ENCODE data around the gene PIP5K1C. TPM values are rescaled to one million over a fixed set of nuclear protein-coding genes. Genes with fewer than 3 reads are reported as not detected.
A peak's percentile ranks its signal among the peaks of the same experiment; 100 is the strongest.

Gene PIP5K1C
- total and polyA plus RNA-seq, 2 donors (not counting 1 experiment from before 2014, with no cell fraction given): 10.4 to 46.7 TPM

GRCh38 chr19:3606174-3606689 lies 94.0 kb downstream of the PIP5K1C start:
- Histone ChIP-seq H2AFZ (ENCODE audit: insufficient read depth, low read depth, low read length, poor library complexity, severe bottlenecking) (peak overlapping the region; percentile 84), H3K9ac (ENCODE audit: low read length) (peak overlapping the region; percentile 74), H3K9me3 (ENCODE audit: control extremely low read depth in 1 of 3, control insufficient read depth in 2 of 3, insufficient read depth in 1 of 3, low read length in 2 of 3) (peaks cover 0 to 25% (median 0%) of the 10 kb centered on the region in 3 donors), H3K4me3 (ENCODE audit: control extremely low read depth in 1 of 5, extremely low read depth in 1 of 5, insufficient read depth in 1 of 5, low read depth in 2 of 5, low read length in 4 of 5) (peak overlapping the region; percentile 49 to 71 (median 65)), H4K20me1 (ENCODE audit: control insufficient read depth, insufficient read depth, low read length, poor library complexity, severe bottlenecking) (no peaks in the 10 kb centered on the region), H3K27me3 (replicated peaks in 1 of 4; ENCODE audit: control extremely low read depth in 1 of 4, control insufficient read depth in 3 of 4, insufficient read depth in 4 of 4, low read length in 3 of 4) (peaks cover 0 to 4% (median 0%) of the 10 kb centered on the region in 4 experiments), H3K4me2 (replicated peaks; ENCODE audit: low read depth, low read length, poor library complexity, severe bottlenecking) (peak overlapping the region; percentile 97), H3K36me3 (replicated peaks in 1 of 2; ENCODE audit: control extremely low read depth in 1 of 2, control insufficient read depth in 1 of 2, extremely low read depth in 1 of 2, insufficient read depth in 2 of 2, low read length in 1 of 2) (peaks cover 0 to 6% of the 10 kb centered on the region in 2 experiments), H3K27ac (ENCODE audit: low read length in 2 of 2) (peak overlapping the region in 1 of 2 donors; percentile 55), H3K79me2 (ENCODE audit: control insufficient read depth, insufficient read depth, low read length) (peaks cover 7% of the 10 kb centered on the region), H3K4me1 (ENCODE audit: control insufficient read depth in 2 of 2, insufficient read depth in 2 of 2, low read length in 2 of 2) (peaks cover 36 to 49% of the 10 kb centered on the region in 2 donors)
- intact Hi-C loops (cut with micrococcal nuclease): loop anchor here (5.0 kb wide), 1 partner anchor 49 kb away; the partner anchor contains the start of gene MFSD12
- Mint-ChIP-seq H3K4me1 (peaks cover 21% of the 10 kb centered on the region), H3K27ac (no peak overlapping the region), H3K9me3 (ENCODE audit: insufficient read depth) (no peaks in the 10 kb centered on the region), H3K27me3 (no peaks in the 10 kb centered on the region), H3K4me3 (no peak overlapping the region)
- peak; percentile 47 for DNase-seq
- peak; percentile 34 for ATAC-seq (ENCODE audit: low read depth)
- POLR2A ChIA-PET: no interaction called here
- under 1% methylated on average over 34 of the region's 35 CpGs for WGBS (ENCODE audit: insufficient coverage)
- CTCF ChIA-PET: interaction anchor here (0.6 kb wide), 1 partner anchor 96 kb away, joined by 4 read pairs; no protein-coding TSS in a partner anchor
- TF ChIP-seq EZH2 (IDR thresholded peaks at IDR 0.05; ENCODE audit: borderline replicate concordance, insufficient read depth, low read depth, low read length, poor library complexity, severe bottlenecking) (no peak), CTCF (IDR thresholded peaks at IDR 0.05) (no peak)

GRCh38 chr19:3605770-3606169 lies 94.5 kb downstream of the PIP5K1C start:
- intact Hi-C loops (cut with micrococcal nuclease): loop anchor here (5.0 kb wide), 1 partner anchor 48 kb away; the partner anchor contains the start of gene MFSD12
- WGBS (ENCODE audit: insufficient coverage): 32% methylated on average over 5 of the region's 5 CpGs

More at GRCh38 chr19:3605770-3606169, 94.5 kb downstream of the PIP5K1C start:
- DNase-seq (peak; percentile 32), ATAC-seq (ENCODE audit: low read depth) (no peak)
- no peak overlapping the region for H3K27ac Mint-ChIP-seq
- no peak overlapping the region for H3K4me3 Mint-ChIP-seq
- Histone ChIP-seq H3K9ac (ENCODE audit: low read length) (peak overlapping the region; percentile 74), H4K20me1 (ENCODE audit: control insufficient read depth, insufficient read depth, low read length, poor library complexity, severe bottlenecking) (no peaks in the 10 kb centered on the region), H3K4me3 (ENCODE audit: control extremely low read depth in 1 of 5, extremely low read depth in 1 of 5, insufficient read depth in 1 of 5, low read depth in 2 of 5, low read length in 4 of 5) (peak overlapping the region; percentile 49 to 71 (median 65)), H2AFZ (ENCODE audit: insufficient read depth, low read depth, low read length, poor library complexity, severe bottlenecking) (peak overlapping the region; percentile 84), H3K9me3 (ENCODE audit: control extremely low read depth in 1 of 3, control insufficient read depth in 2 of 3, insufficient read depth in 1 of 3, low read length in 2 of 3) (peaks cover 0 to 25% (median 0%) of the 10 kb centered on the region in 3 donors), H3K4me1 (ENCODE audit: control insufficient read depth in 2 of 2, insufficient read depth in 2 of 2, low read length in 2 of 2) (peaks cover 36 to 49% of the 10 kb centered on the region in 2 donors), H3K79me2 (ENCODE audit: control insufficient read depth, insufficient read depth, low read length) (peaks cover 7% of the 10 kb centered on the region), H3K4me2 (replicated peaks; ENCODE audit: low read depth, low read length, poor library complexity, severe bottlenecking) (peak overlapping the region; percentile 97), H3K27ac (ENCODE audit: low read length in 2 of 2) (peak overlapping the region in 1 of 2 donors; percentile 55), H3K36me3 (replicated peaks in 1 of 2; ENCODE audit: control extremely low read depth in 1 of 2, control insufficient read depth in 1 of 2, extremely low read depth in 1 of 2, insufficient read depth in 2 of 2, low read length in 1 of 2) (peaks cover 0 to under 1% of the 10 kb centered on the region in 2 experiments), H3K27me3 (replicated peaks in 1 of 4; ENCODE audit: control extremely low read depth in 1 of 4, control insufficient read depth in 3 of 4, insufficient read depth in 4 of 4, low read length in 3 of 4) (peaks cover 0 to 4% (median 0%) of the 10 kb centered on the region in 4 experiments)
- CTCF ChIA-PET: no interaction called here
- H3K9me3 Mint-ChIP-seq (ENCODE audit: insufficient read depth): no peaks in the 10 kb centered on the region
- no peak for TF ChIP-seq EZH2 (IDR thresholded peaks at IDR 0.05; ENCODE audit: borderline replicate concordance, insufficient read depth, low read depth, low read length, poor library complexity, severe bottlenecking)
- TF ChIP-seq CTCF (IDR thresholded peaks at IDR 0.05): no peak
- H3K27me3 Mint-ChIP-seq: no peaks in the 10 kb centered on the region
- POLR2A ChIA-PET: no interaction called here
- H3K4me1 Mint-ChIP-seq: peaks cover 21% of the 10 kb centered on the region

Measured in B cell (primary cell).